K562 (cell line): Measurements from ENCODE around the gene MALAT1. TPM values are rescaled to one million over a fixed set of nuclear protein-coding genes. Genes with fewer than 3 reads are reported as not detected.

Experiments used
- ARID1B ChIP-seq: fragments of 450-650 bp; IDR thresholded peaks from 2 replicates; pipeline ENCODE4 v1.6.1; 2016; ENCODE audit warnings: antibody characterized with exemption, mild to moderate bottlenecking, inconsistent platforms
- CREB3L1 ChIP-seq: fragments of 450-650 bp; IDR thresholded peaks from 2 replicates; pipeline ENCODE4 v1.6.1; 2014; ENCODE audit warnings: low read depth, mild to moderate bottlenecking, moderate library complexity, borderline replicate concordance
- DACH1 ChIP-seq: fragments of 450-650 bp; IDR thresholded peaks from 2 replicates; pipeline ENCODE4 v1.6.1; 2018; ENCODE audit not compliant: partially characterized antibody
- ETV1 ChIP-seq: fragments of 450-650 bp; conservative IDR thresholded peaks from 2 replicates; pipeline ENCODE4 v1.6.1; 2016; ENCODE audit warnings: missing genetic modification characterization, control low read depth, low read depth, missing compliant biosample characterization
- FOXM1 ChIP-seq, 2 experiments: fragments of 450-650 bp in 1 of 2; sonication (generic) in 1 of 2; formaldehyde crosslinking in 1 of 2; IDR thresholded peaks; 2 replicates each; pipeline versions ENCODE4 v1.6.1 to v1.9.0; 2017 to 2022; ENCODE audit warnings: low read depth in 2 of 2, mild to moderate bottlenecking in 2 of 2, missing genetic modification reagents in 1 of 2, moderate library complexity in 1 of 2
- HDAC6 ChIP-seq: IDR thresholded peaks from 2 replicates; pipeline ENCODE4 v1.6.1; 2012; ENCODE audit warnings: low read depth, mild to moderate bottlenecking, control low read depth, inconsistent platforms, low read length, moderate library complexity
- IFI16 ChIP-seq: fragments of 250-450 bp; sonication (Bioruptor Pico); IDR thresholded peaks from 2 replicates; pipeline ENCODE4 v2.1.2; 2022; ENCODE audit warnings: mild to moderate bottlenecking, inconsistent platforms
- NCOA2 ChIP-seq, 2 experiments: fragments of 450-650 bp; IDR thresholded peaks; 2 replicates each; pipeline ENCODE4 v1.6.1; 2018; ENCODE audit warnings: mild to moderate bottlenecking in 2 of 2, moderate library complexity in 1 of 2; ENCODE audit not compliant: partially characterized antibody in 2 of 2
- YY1 ChIP-seq, 3 experiments: IDR thresholded peaks; 2 replicates each; pipeline ENCODE4 v1.6.1; 2011; ENCODE audit warnings: low read length in 2 of 3, mild to moderate bottlenecking in 2 of 3, moderate library complexity in 2 of 3, borderline replicate concordance in 1 of 3, control low read depth in 1 of 3, low read depth in 1 of 3; ENCODE audit not compliant: insufficient read depth in 3 of 3, insufficient replicate concordance in 2 of 3, control insufficient read depth in 1 of 3, insufficient read length in 1 of 3; ENCODE audit errors: extremely low read depth in 1 of 3
- ZNF12 ChIP-seq: sonication (generic); formaldehyde crosslinking; IDR thresholded peaks from 2 replicates; pipeline ENCODE4 v1.4.0; 2020; ENCODE audit warnings: mild to moderate bottlenecking, missing genetic modification reagents
- ZNF324 ChIP-seq: fragments of 250-450 bp; sonication (Bioruptor Pico); IDR thresholded peaks from 2 replicates; pipeline ENCODE4 v1.4.0; 2020; ENCODE audit warnings: mild to moderate bottlenecking
- ZNF561 ChIP-seq: fragments of 450-650 bp; formaldehyde crosslinking; conservative IDR thresholded peaks from 2 replicates; pipeline ENCODE4 v1.4.0; 2020; ENCODE audit warnings: mild to moderate bottlenecking, moderate library complexity
- ZNF668 ChIP-seq: fragments of 250-450 bp; sonication (Bioruptor Pico); IDR thresholded peaks from 2 replicates; pipeline ENCODE4 v1.8.0; 2022; ENCODE audit warnings: mild to moderate bottlenecking, inconsistent platforms
- ZNF79 ChIP-seq: fragments of 250-450 bp; sonication (Bioruptor Pico); IDR thresholded peaks from 2 replicates; pipeline ENCODE4 v1.4.0; 2020; ENCODE audit warnings: low read depth, mild to moderate bottlenecking, moderate library complexity
- polyA plus RNA-seq, 8 experiments: library from polyadenylated mRNA; depleted of rRNA in 4 of 8; stranded (reverse) in 5 of 8; unstranded in 3 of 8; fragments of >200 nt; fragmentation: Nextera tagmentation in 2 of 8; fragmentation: Illumina TruSeq in 1 of 8; extraction: Ambion mirVana in 2 of 8; extraction: Trizol in 1 of 8; gene quantifications; 2 replicates each; pipeline versions ENCODE4 v1.2.1 to v1.2.3, GENCODE V29; 2011 to 2014; ENCODE audit warnings: inconsistent platforms in 1 of 8, missing spikeins in 1 of 8
- total RNA-seq, 7 experiments: library from RNA; depleted of rRNA in 6 of 7; stranded (reverse); fragments of >200 nt in 6 of 7; fragmentation: Illumina TruSeq in 2 of 7; extraction: Trizol in 2 of 7; gene quantifications; 2 replicates each; pipeline versions ENCODE4 v1.2.1 to v1.2.3, GENCODE V29; 2011 to 2021; ENCODE audit warnings: low replicate concordance in 1 of 7
- TF ChIP-seq, protein P1 (sequence below): sonication (generic); formaldehyde crosslinking; IDR thresholded peaks from 2 replicates; pipeline ENCODE4 v1.8.0; 2022; ENCODE audit warnings: mild to moderate bottlenecking, low read depth, missing genetic modification reagents
- TF ChIP-seq, protein P2 (sequence below): fragments of 450-650 bp; formaldehyde crosslinking; IDR thresholded peaks from 2 replicates; pipeline ENCODE4 v1.4.0; 2020; ENCODE audit warnings: mild to moderate bottlenecking, moderate library complexity
- TF ChIP-seq, protein P3 (sequence below): fragments of 450-650 bp; IDR thresholded peaks from 2 replicates; pipeline ENCODE4 v1.6.1; 2016; ENCODE audit warnings: borderline replicate concordance
- TF ChIP-seq, protein P4 (sequence below), 2 experiments: IDR thresholded peaks; 2 replicates each; pipeline ENCODE4 v1.6.1; 2011; ENCODE audit warnings: borderline replicate concordance in 1 of 2, control low read depth in 1 of 2, low read depth in 1 of 2, low read length in 1 of 2, mild to moderate bottlenecking in 1 of 2, mixed read lengths in 1 of 2, moderate library complexity in 1 of 2; ENCODE audit not compliant: insufficient read depth in 1 of 2, insufficient read length in 1 of 2, poor library complexity in 1 of 2, severe bottlenecking in 1 of 2; ENCODE audit errors: extremely low read depth in 1 of 2

Gene MALAT1
- total and polyA plus RNA-seq, 9 of the 15 experiments (the other 6 are each of a cell fraction or from before 2014, with no cell fraction given): 363 to 8,715 (median 2,351) TPM

DNA sequence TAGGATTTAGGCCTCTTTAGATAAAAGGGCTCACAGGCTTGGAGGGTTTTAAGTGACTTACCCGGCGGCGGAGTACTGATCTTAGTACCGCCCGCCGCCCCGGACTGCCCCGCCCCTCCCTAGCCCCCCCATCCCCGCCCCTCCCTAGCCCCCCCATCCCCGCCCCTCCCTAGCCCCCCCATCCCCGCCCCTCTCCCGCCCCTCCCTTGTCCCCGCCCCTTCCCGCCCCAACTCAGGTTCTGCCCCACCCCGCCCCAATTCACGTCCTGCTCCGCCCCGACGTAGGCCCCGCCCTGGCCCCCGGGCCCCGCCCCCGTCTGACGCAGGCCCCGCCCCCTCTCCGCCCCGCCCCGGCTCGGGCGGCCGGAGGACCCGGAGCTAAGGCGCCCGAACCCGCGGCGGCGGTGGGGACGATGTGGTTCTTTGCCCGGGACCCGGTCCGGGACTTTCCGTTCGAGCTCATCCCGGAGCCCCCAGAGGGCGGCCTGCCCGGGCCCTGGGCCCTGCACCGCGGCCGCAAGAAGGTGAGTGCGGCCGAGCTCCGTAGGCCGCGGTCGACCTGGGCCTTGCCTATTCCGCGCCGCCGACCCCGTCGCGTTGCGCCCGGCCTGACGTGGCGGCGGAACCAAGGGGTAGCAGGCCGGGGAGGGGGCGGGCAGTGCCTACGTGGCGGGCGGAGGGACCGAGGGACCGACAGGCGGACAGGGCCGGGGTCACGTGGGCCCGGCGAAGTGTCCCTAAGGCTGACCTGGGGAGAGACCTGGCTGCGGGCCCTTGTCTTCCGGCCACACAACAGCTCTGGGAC, 26.1 kb downstream of the MALAT1 start, which contains the start of gene SCYL1 (continued):
- TF ChIP-seq, protein P1, sequence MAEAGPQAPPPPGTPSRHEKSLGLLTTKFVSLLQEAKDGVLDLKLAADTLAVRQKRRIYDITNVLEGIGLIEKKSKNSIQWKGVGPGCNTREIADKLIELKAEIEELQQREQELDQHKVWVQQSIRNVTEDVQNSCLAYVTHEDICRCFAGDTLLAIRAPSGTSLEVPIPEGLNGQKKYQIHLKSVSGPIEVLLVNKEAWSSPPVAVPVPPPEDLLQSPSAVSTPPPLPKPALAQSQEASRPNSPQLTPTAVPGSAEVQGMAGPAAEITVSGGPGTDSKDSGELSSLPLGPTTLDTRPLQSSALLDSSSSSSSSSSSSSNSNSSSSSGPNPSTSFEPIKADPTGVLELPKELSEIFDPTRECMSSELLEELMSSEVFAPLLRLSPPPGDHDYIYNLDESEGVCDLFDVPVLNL (CRISPR knock-in tag): no peak
- TF ChIP-seq DACH1 (no peak), YY1 (IDR thresholded peaks at IDR 0.05; ENCODE audit: borderline replicate concordance in 1 of 3, control insufficient read depth in 1 of 3, extremely low read depth in 1 of 3, insufficient read depth in 3 of 3, insufficient read length in 1 of 3, insufficient replicate concordance in 2 of 3, low read depth in 1 of 3, low read length in 2 of 3) (no peak), ZNF12 (CRISPR knock-in tag) (no peak), ETV1 (tag) (no peak), HDAC6 (no peak), ZNF561 (CRISPR knock-in tag) (no peak), ZNF668 (no peak), ZNF324 (CRISPR knock-in tag) (no peak), IFI16 (CRISPR knock-in tag) (no peak), CREB3L1 (peak; percentile 97), ZNF79 (CRISPR knock-in tag) (no peak), ARID1B (no peak), NCOA2 (IDR thresholded peaks at IDR 0.05; ENCODE audit: partially characterized antibody in 2 of 2) (no peak), FOXM1 (IDR thresholded peaks at IDR 0.05; ENCODE audit: low read depth) (no peak), FOXM1 (CRISPR knock-in tag; IDR thresholded peaks at IDR 0.05; ENCODE audit: low read depth) (no peak)
- TF ChIP-seq, protein P2, sequence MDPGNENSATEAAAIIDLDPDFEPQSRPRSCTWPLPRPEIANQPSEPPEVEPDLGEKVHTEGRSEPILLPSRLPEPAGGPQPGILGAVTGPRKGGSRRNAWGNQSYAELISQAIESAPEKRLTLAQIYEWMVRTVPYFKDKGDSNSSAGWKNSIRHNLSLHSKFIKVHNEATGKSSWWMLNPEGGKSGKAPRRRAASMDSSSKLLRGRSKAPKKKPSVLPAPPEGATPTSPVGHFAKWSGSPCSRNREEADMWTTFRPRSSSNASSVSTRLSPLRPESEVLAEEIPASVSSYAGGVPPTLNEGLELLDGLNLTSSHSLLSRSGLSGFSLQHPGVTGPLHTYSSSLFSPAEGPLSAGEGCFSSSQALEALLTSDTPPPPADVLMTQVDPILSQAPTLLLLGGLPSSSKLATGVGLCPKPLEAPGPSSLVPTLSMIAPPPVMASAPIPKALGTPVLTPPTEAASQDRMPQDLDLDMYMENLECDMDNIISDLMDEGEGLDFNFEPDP (CRISPR knock-in tag): no peak
- TF ChIP-seq, protein P3, sequence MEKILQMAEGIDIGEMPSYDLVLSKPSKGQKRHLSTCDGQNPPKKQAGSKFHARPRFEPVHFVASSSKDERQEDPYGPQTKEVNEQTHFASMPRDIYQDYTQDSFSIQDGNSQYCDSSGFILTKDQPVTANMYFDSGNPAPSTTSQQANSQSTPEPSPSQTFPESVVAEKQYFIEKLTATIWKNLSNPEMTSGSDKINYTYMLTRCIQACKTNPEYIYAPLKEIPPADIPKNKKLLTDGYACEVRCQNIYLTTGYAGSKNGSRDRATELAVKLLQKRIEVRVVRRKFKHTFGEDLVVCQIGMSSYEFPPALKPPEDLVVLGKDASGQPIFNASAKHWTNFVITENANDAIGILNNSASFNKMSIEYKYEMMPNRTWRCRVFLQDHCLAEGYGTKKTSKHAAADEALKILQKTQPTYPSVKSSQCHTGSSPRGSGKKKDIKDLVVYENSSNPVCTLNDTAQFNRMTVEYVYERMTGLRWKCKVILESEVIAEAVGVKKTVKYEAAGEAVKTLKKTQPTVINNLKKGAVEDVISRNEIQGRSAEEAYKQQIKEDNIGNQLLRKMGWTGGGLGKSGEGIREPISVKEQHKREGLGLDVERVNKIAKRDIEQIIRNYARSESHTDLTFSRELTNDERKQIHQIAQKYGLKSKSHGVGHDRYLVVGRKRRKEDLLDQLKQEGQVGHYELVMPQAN: peak; percentile 19; the same call in 1 of the 2 replicates
- TF ChIP-seq, protein P4, sequence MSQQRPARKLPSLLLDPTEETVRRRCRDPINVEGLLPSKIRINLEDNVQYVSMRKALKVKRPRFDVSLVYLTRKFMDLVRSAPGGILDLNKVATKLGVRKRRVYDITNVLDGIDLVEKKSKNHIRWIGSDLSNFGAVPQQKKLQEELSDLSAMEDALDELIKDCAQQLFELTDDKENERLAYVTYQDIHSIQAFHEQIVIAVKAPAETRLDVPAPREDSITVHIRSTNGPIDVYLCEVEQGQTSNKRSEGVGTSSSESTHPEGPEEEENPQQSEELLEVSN (IDR thresholded peaks at IDR 0.05; ENCODE audit: borderline replicate concordance in 1 of 2, extremely low read depth in 1 of 2, insufficient read depth in 1 of 2, insufficient read length in 1 of 2, low read depth in 1 of 2, low read length in 1 of 2, poor library complexity in 1 of 2, severe bottlenecking in 1 of 2): peak in 1 of 2 experiments; percentile 24
